AG04450 (cell line): ENCODE measurements around the gene UHRF1. TPM values are rescaled to one million over a fixed set of nuclear protein-coding genes. Genes with fewer than 3 reads are reported as not detected.

Experiments
- CTCF ChIA-PET: fragments of 300-600, 350-600 bp; formaldehyde crosslinking; extraction: SDS; loops from one replicate; lab custom pipeline; 2022; ENCODE audit warnings: antibody characterized with exemption, inconsistent platforms; lab: Charles Lee
- POLR2A ChIA-PET: fragments of 350-600 bp; formaldehyde crosslinking; extraction: SDS; loops from one replicate; lab custom pipeline; 2021; ENCODE audit warnings: antibody characterized with exemption, inconsistent platforms; lab: Yijun Ruan, JAX
- DNase-seq: peaks from one replicate; pipeline ENCODE4 v3.0.0-alpha.2; 2011; ENCODE audit warnings: low read depth, low spot score
- H3K27ac ChIP-seq: one replicate; pipeline ENCODE4 v1.5.1; 2012; ENCODE audit warnings: low read depth, low read length, control low read depth
- H3K27me3 ChIP-seq: one replicate; pipeline ENCODE4 v1.6.0; 2012; ENCODE audit warnings: low read length; ENCODE audit not compliant: control insufficient read depth, insufficient read depth
- H3K4me3 ChIP-seq: 2 replicates; pipeline ENCODE4 v1.5.1; 2011; ENCODE audit warnings: mild to moderate bottlenecking, low read depth, low read length, control low read depth
- H3K9me3 ChIP-seq: 2 replicates; pipeline ENCODE4 v1.5.1; 2012; ENCODE audit warnings: low read length; ENCODE audit not compliant: control insufficient read depth, insufficient read depth
- polyA plus RNA-seq: library from polyadenylated mRNA; depleted of rRNA; stranded (reverse); fragments of >200 nt; gene quantifications from 2 replicates; pipeline ENCODE4 v1.2.3, GENCODE V29; 2011
- TF ChIP-seq, protein P1 (sequence below): IDR thresholded peaks from 2 replicates; pipeline ENCODE4 v1.5.1; 2011; ENCODE audit warnings: low read depth, low read length, control low read depth, inconsistent platforms

The UHRF1 gene
- polyA plus RNA-seq, 1 experiment: 6.1 TPM

DNA sequence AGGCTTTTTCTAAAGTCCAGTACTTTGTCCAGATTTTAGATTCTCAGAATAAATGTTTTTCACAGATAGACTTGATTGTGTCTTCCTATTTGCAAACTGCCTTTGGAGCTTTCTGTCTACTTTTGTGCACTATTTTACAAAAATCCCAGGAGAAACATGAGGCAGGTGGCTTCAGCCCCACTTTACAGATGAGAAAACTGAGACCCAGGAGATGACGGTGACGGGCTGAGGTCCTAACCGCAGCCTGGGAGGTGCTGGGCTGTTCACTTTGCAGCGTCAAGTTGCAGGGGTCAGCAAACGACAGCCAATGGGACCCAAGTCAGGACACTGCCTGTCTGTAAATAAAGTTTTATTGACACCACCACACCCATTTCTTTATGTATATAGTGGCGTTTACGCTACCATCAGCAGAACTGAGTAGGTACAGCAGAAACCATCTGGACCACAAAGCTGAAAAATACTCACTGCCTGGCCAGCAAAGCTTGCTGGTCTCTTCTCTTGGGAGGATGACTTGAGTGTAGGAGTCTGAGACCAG is 52.9 kb downstream of the UHRF1 start:
- DNase-seq: no peak
- ChIA-PET POLR2A (no interaction called here), CTCF (no interaction called here)
- Histone ChIP-seq H3K9me3 (no peaks in the 10 kb centered on the region), H3K4me3 (no peak overlapping the region), H3K27me3 (no peaks in the 10 kb centered on the region), H3K27ac (no peak overlapping the region)
- TF ChIP-seq, protein P1, sequence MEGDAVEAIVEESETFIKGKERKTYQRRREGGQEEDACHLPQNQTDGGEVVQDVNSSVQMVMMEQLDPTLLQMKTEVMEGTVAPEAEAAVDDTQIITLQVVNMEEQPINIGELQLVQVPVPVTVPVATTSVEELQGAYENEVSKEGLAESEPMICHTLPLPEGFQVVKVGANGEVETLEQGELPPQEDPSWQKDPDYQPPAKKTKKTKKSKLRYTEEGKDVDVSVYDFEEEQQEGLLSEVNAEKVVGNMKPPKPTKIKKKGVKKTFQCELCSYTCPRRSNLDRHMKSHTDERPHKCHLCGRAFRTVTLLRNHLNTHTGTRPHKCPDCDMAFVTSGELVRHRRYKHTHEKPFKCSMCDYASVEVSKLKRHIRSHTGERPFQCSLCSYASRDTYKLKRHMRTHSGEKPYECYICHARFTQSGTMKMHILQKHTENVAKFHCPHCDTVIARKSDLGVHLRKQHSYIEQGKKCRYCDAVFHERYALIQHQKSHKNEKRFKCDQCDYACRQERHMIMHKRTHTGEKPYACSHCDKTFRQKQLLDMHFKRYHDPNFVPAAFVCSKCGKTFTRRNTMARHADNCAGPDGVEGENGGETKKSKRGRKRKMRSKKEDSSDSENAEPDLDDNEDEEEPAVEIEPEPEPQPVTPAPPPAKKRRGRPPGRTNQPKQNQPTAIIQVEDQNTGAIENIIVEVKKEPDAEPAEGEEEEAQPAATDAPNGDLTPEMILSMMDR: no peak

DNA sequence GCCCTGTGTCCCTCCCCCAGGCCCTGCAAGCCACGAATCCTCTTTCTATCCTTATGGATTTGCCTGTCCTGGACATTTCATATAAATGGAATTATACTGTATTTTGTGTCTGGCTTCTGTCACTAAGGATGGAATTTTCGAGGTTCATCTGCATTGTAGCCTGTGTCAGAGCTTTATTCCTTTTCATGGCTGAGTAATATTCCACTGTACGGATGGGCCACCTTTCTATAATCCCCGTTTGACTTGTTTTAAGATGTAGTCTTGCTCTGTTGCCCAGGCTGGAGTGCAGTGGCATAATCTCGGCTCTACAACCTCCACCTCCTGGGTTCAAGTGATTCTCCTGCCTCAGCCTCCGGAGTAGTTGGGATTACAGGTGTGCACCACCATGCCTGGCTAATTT is 55.8 kb downstream of the UHRF1 start:
- DNase-seq: no peak
- Histone ChIP-seq H3K27me3 (no peaks in the 10 kb centered on the region), H3K4me3 (no peak overlapping the region), H3K27ac (no peak overlapping the region), H3K9me3 (no peaks in the 10 kb centered on the region)
- CTCF ChIA-PET: no interaction called here
- TF ChIP-seq, protein P1: no peak
- POLR2A ChIA-PET: no interaction called here

GRCh38 chr19:4966591-4966990 is 57.3 kb downstream of the UHRF1 start:
- no peak for DNase-seq
- TF ChIP-seq, protein P1: no peak
- CTCF ChIA-PET: interaction anchor here (0.8 kb wide), 1 partner anchor 64 kb away, joined by 3 read pairs; no protein-coding TSS in a partner anchor

GRCh38 chr19:4967738-4968461 is 58.6 kb downstream of the UHRF1 start:
- no peaks in the 10 kb centered on the region; the same call in 1 of the 2 replicates for H3K9me3 ChIP-seq
- H3K27me3 ChIP-seq: no peaks in the 10 kb centered on the region
- TF ChIP-seq, protein P1: no peak
- ChIA-PET POLR2A (interaction anchor here (0.7 to 1.4 kb wide), 9 partner anchors 11 to 177 kb away, joined by 3 to 15 read pairs (median 4); partner anchors contain the start of gene FEM1A), CTCF (interaction anchor here (1.3 to 1.5 kb wide), 2 partner anchors 56 to 177 kb away, joined by 5 to 13 read pairs; partner anchors contain the start of gene FEM1A)
- H3K4me3 ChIP-seq: peak overlapping the region; percentile 58
- DNase-seq: no peak
- H3K27ac ChIP-seq: peak overlapping the region; percentile 61

More at GRCh38 chr19:4966591-4966990, 57.3 kb downstream of the UHRF1 start:
- POLR2A ChIA-PET: no interaction called here
- H3K9me3 ChIP-seq: no peaks in the 10 kb centered on the region
- no peak overlapping the region for H3K27ac ChIP-seq
- H3K4me3 ChIP-seq: no peak overlapping the region
- no peaks in the 10 kb centered on the region for H3K27me3 ChIP-seq
